ENCODE data around the gene CERT1.
"Not testable (repeated sequence)": the region's sequence is repeated elsewhere in the genome, so short reads cannot be mapped to it uniquely, and the experiment has no call there.

Gene CERT1

GRCh38 chr5:75522025-75522424 is 10.6 kb upstream of the CERT1 start:
- DNase-seq: no peak

- no peak for DNase-seq
Observed at GRCh38 chr5:75521195-75521594, 9.8 kb upstream of the CERT1 start.

- no peak for DNase-seq
Observed at GRCh38 chr5:75519761-75520160, 8.3 kb upstream of the CERT1 start.

GRCh38 chr5:75514323-75514722 is 2.9 kb upstream of the CERT1 start:
- no peak for DNase-seq

GRCh38 chr5:75513841-75514240 is 2.4 kb upstream of the CERT1 start:
- no peak for DNase-seq

- DNase-seq: no peak
Observed at GRCh38 chr5:75512383-75513074, 1.1 kb upstream of the CERT1 start.

- DNase-seq: peak; percentile 51
Observed at GRCh38 chr5:75510836-75511434, 494 bp downstream of the CERT1 start.

GRCh38 chr5:75510417-75510835 is 1.0 kb downstream of the CERT1 start:
- peak; percentile 2 for DNase-seq

GRCh38 chr5:75509956-75510355 is 1.5 kb downstream of the CERT1 start:
- no peak for DNase-seq

GRCh38 chr5:75509546-75509945 is 1.9 kb downstream of the CERT1 start:
- no peak for DNase-seq

- DNase-seq: no peak
Observed at GRCh38 chr5:75507841-75508240, 3.6 kb downstream of the CERT1 start.

- DNase-seq: not testable (repeated sequence)
Observed at GRCh38 chr5:75505112-75505511, 6.3 kb downstream of the CERT1 start.

- not testable (repeated sequence) for DNase-seq
Observed at GRCh38 chr5:75498875-75499274, 12.6 kb downstream of the CERT1 start.

- DNase-seq: no peak
Observed at GRCh38 chr5:75498208-75498777, 13.1 kb downstream of the CERT1 start.

GRCh38 chr5:75496026-75496425 is 15.4 kb downstream of the CERT1 start:
- DNase-seq: no peak

- no peak for DNase-seq
Observed at GRCh38 chr5:75491621-75492020, 19.8 kb downstream of the CERT1 start.

- not testable (repeated sequence) for DNase-seq
Observed at GRCh38 chr5:75489847-75490246, 21.6 kb downstream of the CERT1 start.

- DNase-seq: no peak
Observed at GRCh38 chr5:75484605-75485004, 26.8 kb downstream of the CERT1 start.

GRCh38 chr5:75482482-75482881 is 28.9 kb downstream of the CERT1 start:
- DNase-seq: no peak

- no peak for DNase-seq
Observed at GRCh38 chr5:75481024-75481423, 30.4 kb downstream of the CERT1 start.

GRCh38 chr5:75475364-75475763 is 36.1 kb downstream of the CERT1 start:
- no peak for DNase-seq

GRCh38 chr5:75473463-75473862 is 38.0 kb downstream of the CERT1 start:
- no peak for DNase-seq

- DNase-seq: no peak
Observed at GRCh38 chr5:75472973-75473372, 38.5 kb downstream of the CERT1 start.

- no peak for DNase-seq
Observed at GRCh38 chr5:75471193-75471592, 40.2 kb downstream of the CERT1 start.

- no peak for DNase-seq
Observed at GRCh38 chr5:75469017-75469416, 42.4 kb downstream of the CERT1 start.
